SHP77 treated with DMSO at 0.1 percent for 48 hours (cell line): ENCODE data around the gene SPIN3.
A peak's percentile ranks its signal among the peaks of the same experiment; 100 is the strongest.
"Not testable (repeated sequence)": the region's sequence is repeated elsewhere in the genome, so short reads cannot be mapped to it uniquely, and the experiment has no call there.

Source experiments
- DNase-seq: peaks from one replicate; lab custom pipeline; 2025; lab: John Stamatoyannopoulos, UW

Gene SPIN3

DNA sequence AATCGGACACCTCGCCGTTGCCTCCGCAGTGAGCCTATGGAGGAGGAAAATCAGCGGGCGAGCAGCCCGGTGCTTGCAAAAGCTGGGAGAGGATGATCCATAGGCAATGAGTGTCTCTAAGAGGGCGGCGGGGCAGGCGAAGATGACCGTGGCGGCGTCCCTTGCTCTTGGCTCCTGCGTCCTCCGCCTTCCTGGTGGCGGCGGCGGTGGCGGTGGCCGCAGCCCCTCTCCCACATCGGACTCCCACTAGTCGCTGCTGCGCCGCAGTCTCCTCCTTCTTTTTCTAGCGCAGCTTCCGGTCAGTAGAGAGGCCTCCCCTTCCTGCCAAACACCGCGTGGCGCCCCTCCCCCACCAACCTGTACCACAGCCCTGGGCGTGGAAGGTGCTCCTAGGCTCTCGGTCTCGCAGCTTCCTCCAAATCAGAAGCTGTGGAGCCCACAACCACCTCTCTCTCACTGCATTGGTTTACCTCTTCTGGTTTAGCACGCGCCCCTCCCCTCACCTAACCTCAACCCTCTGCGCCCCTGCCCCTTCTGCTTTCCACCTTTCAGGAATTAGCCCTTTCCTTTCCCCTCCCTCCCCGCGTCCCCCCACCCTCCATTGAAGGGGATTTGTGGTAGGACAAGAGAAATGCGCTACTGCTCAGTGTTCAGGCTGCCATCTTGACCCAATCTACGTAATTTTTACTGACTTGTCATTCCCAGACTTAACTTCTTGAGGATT lies at the start of gene SPIN3:
Gene SPIN3 (minus strand): TSS at position 271 of the 724 bp plus-strand sequence. CDS start 594 bp downstream, outside the sequence.
- DNase-seq, result peak; percentile 93

DNA sequence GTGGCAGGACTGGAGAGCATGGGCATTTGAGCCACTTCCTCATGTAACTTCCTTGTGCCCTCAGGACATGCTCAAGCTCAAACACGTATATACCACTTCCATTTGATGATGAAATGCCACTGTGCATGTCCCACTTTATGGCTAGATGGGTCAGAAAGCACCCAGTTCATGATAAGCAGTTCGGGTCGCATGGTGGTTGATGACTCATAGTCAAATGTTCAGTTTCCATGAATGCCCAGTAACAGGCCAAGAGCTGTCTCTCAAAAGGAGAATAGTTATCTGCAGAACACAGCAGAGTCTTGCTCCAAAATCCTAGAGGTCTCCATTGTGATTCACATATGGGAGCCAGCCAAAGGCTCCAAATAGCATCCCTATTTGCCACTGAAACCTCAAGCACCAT lies 48.9 kb upstream of the SPIN3 start:
- DNase-seq, result no peak

DNA sequence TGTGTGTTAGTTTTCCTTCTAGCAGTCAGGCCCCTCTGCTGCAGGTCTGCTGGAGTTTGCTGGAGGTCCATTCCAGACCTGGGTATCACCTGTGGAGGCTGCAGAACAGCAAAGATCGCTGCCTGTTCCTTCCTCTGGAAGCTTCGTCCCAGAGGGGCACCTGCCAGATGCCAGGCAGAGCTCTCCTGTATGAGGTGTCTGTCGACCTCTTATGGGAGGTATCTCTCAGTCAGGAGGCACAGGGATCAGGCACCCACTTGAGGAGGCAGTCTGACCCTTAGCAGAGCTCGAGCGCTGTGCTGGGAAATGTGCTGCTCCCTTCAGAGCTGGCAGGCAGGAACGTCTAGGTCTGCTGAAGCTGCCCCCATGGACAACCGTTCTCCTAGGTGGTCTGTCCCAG lies 41.9 kb upstream of the SPIN3 start:
- not testable (repeated sequence) for DNase-seq

DNA sequence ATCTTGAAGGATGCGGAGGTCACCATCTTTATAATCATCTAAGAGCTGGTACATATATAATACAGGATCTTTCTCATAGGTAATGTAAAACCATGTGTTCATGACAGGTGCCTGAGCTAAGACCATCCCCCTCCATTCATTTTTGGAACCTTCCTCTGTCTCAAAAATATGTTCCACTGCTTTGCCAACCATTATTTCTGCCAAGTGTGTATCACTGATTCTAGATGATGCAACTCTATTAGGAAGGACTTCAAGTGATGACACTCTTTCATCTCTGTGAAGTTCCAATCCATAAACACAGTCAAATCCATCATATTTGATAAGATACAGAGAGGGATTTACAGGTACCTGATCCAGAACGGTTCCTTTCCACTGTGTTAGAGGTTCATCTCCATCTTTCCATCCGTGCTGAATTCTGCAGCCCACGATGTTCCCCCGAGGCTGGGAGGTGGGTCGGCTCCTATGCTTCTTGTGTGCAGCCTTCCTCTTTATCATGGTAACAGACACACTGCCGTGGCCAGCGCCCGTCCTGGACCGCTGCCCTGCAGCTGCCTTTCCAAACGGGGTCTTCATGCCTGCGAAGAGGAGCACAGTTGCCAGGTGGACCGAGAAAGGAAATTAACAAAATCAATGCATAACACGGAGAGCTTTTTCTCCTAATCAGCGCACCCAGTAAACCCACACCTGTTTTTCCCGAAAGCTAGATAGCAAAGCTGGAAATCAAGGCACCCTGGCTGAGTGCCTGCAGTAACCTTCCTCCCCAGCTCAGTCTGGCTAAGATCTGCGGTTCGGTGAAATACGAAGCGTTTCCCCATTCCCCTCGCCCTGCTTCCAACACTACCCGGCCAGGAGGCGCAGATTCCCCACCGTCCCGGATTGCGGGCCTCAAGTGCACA lies 718 bp downstream of the SPIN3 start:
- no peak for DNase-seq

DNA sequence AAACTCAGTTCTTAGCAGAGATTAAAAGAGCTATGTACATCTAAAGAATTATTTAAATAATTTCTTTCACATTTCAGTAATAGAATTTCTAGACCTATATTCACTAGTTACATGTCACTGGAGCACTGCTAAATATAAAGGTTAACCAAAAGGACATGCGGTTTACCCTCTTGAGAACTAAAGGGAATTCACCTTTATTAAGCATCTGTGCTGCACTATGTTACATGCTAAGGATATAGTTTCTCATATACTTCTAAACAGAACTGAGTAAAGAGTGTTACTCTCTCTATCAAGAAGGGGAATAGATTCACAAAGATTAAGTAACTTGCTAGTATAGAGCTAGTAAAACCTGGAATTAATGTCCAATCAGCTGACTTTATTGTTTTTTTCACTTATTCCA lies 7.6 kb downstream of the SPIN3 start:
- no peak for DNase-seq

DNA sequence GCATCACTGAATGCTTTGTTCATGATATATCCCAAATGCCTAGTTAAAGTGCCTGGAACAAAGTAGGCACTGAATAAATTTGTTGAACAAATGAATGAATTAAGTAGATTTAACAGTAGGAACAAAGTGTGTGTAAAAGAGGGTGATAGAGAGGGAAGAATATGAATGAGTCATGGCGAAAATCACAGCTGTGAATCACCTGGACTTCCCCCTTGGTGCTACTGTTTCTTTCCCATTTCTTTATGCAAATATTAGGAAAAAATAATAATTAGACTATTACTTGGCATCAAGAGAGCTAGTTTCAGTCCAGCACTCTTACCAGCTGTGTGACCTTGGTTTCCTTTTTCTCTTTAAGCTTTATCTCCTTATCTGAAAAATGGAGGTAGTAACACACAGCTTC lies 9.2 kb downstream of the SPIN3 start:
- no peak for DNase-seq

DNA sequence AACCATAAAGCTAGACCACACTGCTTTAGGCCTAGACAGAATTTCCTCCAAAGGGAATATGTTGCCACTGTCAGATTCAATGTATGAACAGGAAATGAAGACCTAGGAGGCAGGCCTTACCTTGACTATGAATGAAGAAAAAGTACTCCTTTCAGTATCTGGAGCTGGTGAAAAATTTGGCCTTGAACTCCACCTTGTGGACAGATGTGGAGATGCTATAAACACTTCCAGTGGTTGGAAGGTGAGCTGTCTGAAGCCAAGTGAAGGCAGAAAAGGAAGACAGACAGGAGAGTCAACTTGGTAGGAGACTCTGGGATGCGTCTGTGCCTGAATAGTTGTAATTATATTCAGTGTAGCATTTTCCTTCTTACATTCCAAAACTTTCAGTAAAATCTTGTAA lies 17.2 kb downstream of the SPIN3 start:
- DNase-seq, result peak; percentile 35

DNA sequence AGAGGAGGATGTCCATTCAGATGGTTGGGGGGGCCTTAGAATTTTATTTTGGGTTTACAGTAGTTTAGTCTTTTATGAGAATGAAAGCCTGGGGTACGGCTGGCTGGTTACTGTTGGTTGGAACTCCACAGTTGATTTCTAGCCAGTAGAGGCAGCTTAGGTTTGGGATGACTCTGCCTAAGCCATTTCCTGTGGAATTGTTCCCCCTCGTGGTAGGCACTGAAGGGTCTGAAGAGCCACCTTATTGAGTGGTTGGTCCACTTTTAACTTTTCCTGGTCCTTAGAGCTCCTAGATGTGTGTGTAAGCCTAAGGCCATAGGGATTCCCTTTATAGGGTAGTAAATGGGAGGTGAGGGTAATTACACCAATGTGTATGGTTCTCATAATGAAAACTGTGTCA lies 19.7 kb downstream of the SPIN3 start:
- DNase-seq, result no peak

DNA sequence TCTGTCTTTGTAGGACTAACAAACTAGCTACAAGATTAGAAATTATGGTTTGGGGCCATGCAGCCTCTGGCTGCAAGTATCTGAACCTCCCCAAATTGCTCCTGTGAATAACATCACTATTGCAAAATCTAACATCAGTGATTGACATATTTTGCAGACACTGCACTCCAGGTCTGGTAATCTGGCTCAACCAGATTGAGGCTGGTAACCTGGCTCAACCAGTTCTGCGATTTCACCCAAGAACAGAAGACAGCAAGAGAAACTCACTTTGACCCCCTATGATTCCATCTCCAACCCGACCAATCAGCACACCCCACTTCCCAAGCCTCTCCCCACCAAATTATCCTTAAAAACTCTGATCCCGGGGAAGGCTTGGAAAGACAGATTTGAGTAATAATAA lies 20.9 kb downstream of the SPIN3 start:
- no peak for DNase-seq

DNA sequence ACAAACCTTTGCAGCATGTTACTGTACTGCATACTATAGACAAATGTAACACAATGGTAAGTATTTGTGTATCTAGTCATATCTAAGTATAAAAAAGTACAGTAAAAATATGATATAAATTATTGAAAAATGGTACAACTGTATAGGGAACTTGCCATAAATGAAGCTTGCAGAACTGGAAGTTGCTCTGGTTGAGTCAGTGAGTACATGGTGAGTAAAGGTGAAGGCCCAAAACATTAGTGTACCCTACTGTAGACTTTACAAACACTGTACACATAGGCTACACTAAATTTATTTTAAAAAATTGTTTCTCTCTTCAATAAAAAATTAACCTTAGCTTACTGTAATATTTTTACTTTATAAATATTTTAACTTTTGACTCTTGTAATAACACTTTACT lies 25.8 kb downstream of the SPIN3 start:
- no peak for DNase-seq

DNA sequence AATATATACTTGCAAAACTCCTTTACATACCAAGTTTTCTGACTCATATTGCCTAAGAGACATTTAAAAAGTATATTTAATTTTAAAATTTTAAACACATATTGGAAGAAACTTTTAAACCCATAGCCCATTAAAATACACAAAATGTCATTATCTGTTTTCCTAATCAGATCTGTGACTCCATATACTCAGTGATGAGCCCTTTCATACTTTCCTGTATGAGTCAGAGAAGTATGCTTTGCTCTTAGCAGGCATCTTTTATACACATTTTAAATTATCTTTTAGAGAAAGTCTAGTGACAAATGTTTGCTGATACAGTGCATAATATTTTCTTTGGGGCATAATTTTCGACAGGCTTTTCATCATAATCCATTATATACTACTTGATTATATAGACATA lies 26.4 kb downstream of the SPIN3 start:
- DNase-seq, result no peak

DNA sequence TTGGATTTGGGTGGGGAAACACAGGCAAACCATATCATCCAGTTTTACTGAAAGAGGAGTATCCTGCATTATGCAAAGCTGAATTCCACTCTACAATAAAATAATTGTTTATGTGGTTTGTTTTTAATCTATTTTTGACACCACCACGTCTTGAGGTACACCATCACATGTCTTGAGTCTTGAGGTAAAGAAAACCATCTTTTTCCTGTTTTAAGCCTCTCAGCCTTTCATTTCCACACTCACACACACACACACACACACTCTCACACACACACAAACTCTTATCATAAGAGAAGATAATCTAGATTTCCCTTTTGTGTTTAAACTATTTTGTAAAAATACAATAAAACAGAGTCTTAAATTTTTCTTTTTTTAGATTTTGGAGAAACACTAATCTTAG lies 32.0 kb downstream of the SPIN3 start:
- no peak for DNase-seq

DNA sequence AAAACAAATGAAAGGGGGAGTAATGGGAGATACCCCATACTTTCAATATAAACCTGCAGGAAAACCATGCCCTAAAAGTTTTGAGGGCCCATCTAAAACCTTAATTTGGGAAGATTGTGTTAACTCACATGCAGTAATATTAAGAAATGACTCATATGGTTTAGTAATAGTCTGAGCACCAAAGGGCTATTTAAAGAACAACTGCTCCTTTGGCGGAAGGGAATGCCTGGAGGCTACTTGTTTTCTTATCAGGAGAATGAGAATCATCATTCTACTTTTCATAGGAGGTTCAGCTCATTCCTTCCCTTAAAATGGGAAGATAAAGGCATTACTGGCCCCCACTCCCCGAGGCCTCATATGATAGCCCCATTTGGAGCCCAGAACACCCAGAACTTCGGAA lies 47.6 kb downstream of the SPIN3 start:
- no peak for DNase-seq

DNA sequence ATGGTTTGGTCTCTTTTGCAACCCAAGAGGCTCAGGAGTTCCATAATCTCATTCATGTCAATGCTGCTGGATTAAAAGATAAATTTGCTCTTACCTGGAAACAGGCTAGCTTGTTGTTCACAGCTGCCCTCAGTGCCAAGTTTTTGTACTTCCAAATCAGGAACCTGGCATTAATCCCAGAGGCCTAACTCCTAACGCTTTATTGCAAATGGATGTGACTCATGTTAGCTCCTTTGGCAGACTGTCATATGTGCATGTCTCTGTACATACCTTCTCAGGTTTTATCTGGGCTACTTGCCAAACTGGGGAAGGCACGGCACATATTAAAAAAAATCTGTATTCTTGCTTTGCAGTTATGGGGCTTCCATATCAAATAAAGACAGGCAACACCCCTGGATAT lies 49.1 kb downstream of the SPIN3 start:
- DNase-seq, result peak; percentile 41

DNA sequence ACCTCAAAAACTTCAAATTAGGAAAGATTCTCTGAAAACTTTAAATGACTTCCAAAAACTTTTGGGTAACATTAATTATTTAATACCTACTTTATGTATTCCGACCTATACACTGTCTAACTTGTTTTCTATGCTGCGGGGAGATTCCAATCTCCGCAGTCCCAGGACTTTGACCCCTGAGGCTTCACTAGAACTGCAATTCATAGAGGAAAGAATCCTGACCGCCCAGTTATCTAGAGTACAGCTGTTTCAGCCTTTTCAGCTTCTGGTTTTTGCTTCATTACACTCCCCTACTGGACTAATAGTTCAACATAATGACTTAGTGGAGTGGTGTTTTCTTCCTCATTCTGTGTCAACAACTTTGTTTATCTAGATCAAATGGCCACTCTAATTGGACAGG lies 50.1 kb downstream of the SPIN3 start:
- DNase-seq, result not testable (repeated sequence)

DNA sequence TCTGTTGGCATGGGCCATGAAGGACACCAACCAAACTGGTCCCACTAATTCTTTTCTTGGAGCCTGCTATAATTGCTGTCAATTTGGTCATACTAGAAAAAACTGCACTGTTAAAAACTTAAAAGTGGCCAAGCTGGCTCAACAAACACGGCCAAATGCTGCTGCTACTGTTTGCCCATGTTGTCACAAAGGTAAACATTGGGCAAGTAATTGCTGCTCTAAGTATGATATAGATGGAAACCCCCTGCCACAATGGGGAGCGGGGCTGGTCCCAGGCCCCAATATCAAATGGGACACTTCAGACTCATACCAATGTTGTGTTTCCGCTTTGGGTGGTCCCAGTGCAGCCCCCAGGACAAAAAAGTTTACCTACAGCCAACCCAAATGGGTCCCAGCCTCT lies 52.1 kb downstream of the SPIN3 start:
- no peak for DNase-seq
